HEK293 (cell line): Measurements from ENCODE around the gene ERRFI1.

Experiments used
- CTCF ChIA-PET: fragments of 350-600 bp; formaldehyde crosslinking; extraction: SDS; loops from one replicate; lab custom pipeline; 2021; ENCODE audit warnings: antibody characterized with exemption; lab: Yijun Ruan, JAX
- POLR2A ChIA-PET: fragments of 300-600 bp; formaldehyde crosslinking; extraction: SDS; loops from one replicate; lab custom pipeline; 2020; ENCODE audit warnings: antibody characterized with exemption, inconsistent platforms; lab: Yijun Ruan, JAX
- H3K27ac ChIP-seq: fragments of 200-500 bp; sonication (Bioruptor generic); 2 replicates; pipeline ENCODE4 v1.5.1; 2014; ENCODE audit warnings: low read depth, low read length, control low read depth, inconsistent platforms; ENCODE audit errors: extremely low read depth
- H3K36me3 ChIP-seq, 2 experiments: fragments of 200-500 bp in 1 of 2; sonication (Bioruptor generic) in 1 of 2; 1 replicate in 1 of 2; 2 replicates in 1 of 2; pipeline ENCODE4 v1.5.1; 2014 to 2017; ENCODE audit warnings: inconsistent platforms in 2 of 2, low read length in 2 of 2; ENCODE audit not compliant: control insufficient read depth in 2 of 2, insufficient read depth in 1 of 2
- H3K4me1 ChIP-seq: fragments of 200-500 bp; sonication (Bioruptor generic); 2 replicates; pipeline ENCODE4 v1.5.1; 2014; ENCODE audit warnings: mild to moderate bottlenecking, low read length, inconsistent platforms; ENCODE audit not compliant: control insufficient read depth, insufficient read depth
- H3K4me3 ChIP-seq: 2 replicates; pipeline ENCODE4 v1.5.1; 2011; ENCODE audit warnings: low read depth, mild to moderate bottlenecking, control low read depth, low read length, moderate library complexity
- H3K9me3 ChIP-seq: fragments of 200-500 bp; sonication (Bioruptor generic); 2 replicates; pipeline ENCODE4 v1.5.1; 2014; ENCODE audit warnings: low read depth, low read length, inconsistent platforms; ENCODE audit not compliant: control insufficient read depth, insufficient read depth
- INSM2 ChIP-seq: fragments of 450-650 bp; formaldehyde crosslinking; IDR thresholded peaks from 2 replicates; pipeline ENCODE4 v1.5.1; 2016; ENCODE audit warnings: missing biosample characterization, missing genetic modification characterization
- SCRT1 ChIP-seq: fragments of 450-650 bp; formaldehyde crosslinking; IDR thresholded peaks from 2 replicates; pipeline ENCODE4 v1.5.1; 2016; ENCODE audit warnings: missing biosample characterization, missing genetic modification characterization, borderline replicate concordance
- ZBTB44 ChIP-seq: fragments of 450-650 bp; IDR thresholded peaks from 2 replicates; pipeline ENCODE4 v1.5.1; 2018; ENCODE audit warnings: missing biosample characterization, mild to moderate bottlenecking, missing genetic modification characterization
- ZNF138 ChIP-seq: fragments of 450-650 bp; formaldehyde crosslinking; IDR thresholded peaks from 2 replicates; pipeline ENCODE4 v1.5.1; 2016; ENCODE audit warnings: missing biosample characterization, missing genetic modification characterization, borderline replicate concordance
- ZNF391 ChIP-seq: fragments of 450-650 bp; formaldehyde crosslinking; IDR thresholded peaks from 2 replicates; pipeline ENCODE4 v1.5.1; 2016; ENCODE audit warnings: low read depth, missing biosample characterization, missing genetic modification characterization, borderline replicate concordance
- ZNF518A ChIP-seq: fragments of 450-650 bp; formaldehyde crosslinking; conservative IDR thresholded peaks from 2 replicates; pipeline ENCODE4 v1.5.1; 2016; ENCODE audit warnings: low read depth, missing biosample characterization, missing genetic modification characterization
- ZNF530 ChIP-seq: fragments of 450-650 bp; formaldehyde crosslinking; IDR thresholded peaks from 2 replicates; pipeline ENCODE4 v1.5.1; 2016; ENCODE audit warnings: low read depth, missing biosample characterization, missing genetic modification characterization
- ZNF704 ChIP-seq: fragments of 450-650 bp; formaldehyde crosslinking; IDR thresholded peaks from 2 replicates; pipeline ENCODE4 v1.5.1; 2016; ENCODE audit warnings: missing biosample characterization, missing genetic modification characterization
- ZNF76 ChIP-seq: fragments of 450-650 bp; formaldehyde crosslinking; IDR thresholded peaks from 2 replicates; pipeline ENCODE4; 2016; ENCODE audit warnings: low read depth, missing biosample characterization, missing genetic modification characterization, borderline replicate concordance
- ZNF776 ChIP-seq: fragments of 450-650 bp; formaldehyde crosslinking; IDR thresholded peaks from 2 replicates; pipeline ENCODE4 v1.5.0; 2017; ENCODE audit warnings: missing biosample characterization, missing genetic modification characterization, borderline replicate concordance

ERRFI1 gene

GRCh38 chr1:8062861-8063260 is 36.8 kb upstream of the ERRFI1 start (continued):
- TF ChIP-seq ZNF530 (tag by site-specific recombination) (no peak), ZNF518A (tag by site-specific recombination) (no peak)

- no peaks in the 10 kb centered on the region for H3K4me1 ChIP-seq
- H3K9me3 ChIP-seq: no peaks in the 10 kb centered on the region
- H3K4me3 ChIP-seq: no peak overlapping the region
- no peaks in the 10 kb centered on the region for H3K36me3 ChIP-seq
- POLR2A ChIA-PET: interaction anchor here (0.5 kb wide), 1 partner anchor 15 kb away, joined by 5 read pairs; no protein-coding TSS in a partner anchor
- H3K27ac ChIP-seq: no peak overlapping the region
- CTCF ChIA-PET: no interaction called here
- TF ChIP-seq ZNF391 (tag by site-specific recombination) (no peak), ZBTB44 (no peak), ZNF138 (tag by site-specific recombination) (no peak), SCRT1 (tag by site-specific recombination) (no peak), ZNF704 (tag by site-specific recombination) (no peak), ZNF76 (no peak)
These were observed 35.7 kb upstream of the ERRFI1 start for GRCh38 chr1:8061673-8062386.

GRCh38 chr1:8061210-8061609 is 35.1 kb upstream of the ERRFI1 start:
- H3K4me3 ChIP-seq: no peak overlapping the region
- peak; percentile 84 for TF ChIP-seq INSM2 (tag by site-specific recombination)
- no peak for TF ChIP-seq ZNF776 (tag by site-specific recombination)
- no peaks in the 10 kb centered on the region for H3K4me1 ChIP-seq
- H3K27ac ChIP-seq: no peak overlapping the region
- no peaks in the 10 kb centered on the region for H3K36me3 ChIP-seq
- POLR2A ChIA-PET: no interaction called here
- no peaks in the 10 kb centered on the region for H3K9me3 ChIP-seq
- CTCF ChIA-PET: no interaction called here
